ENCODE data around the gene HMGXB4. TPM values are rescaled to one million over a fixed set of nuclear protein-coding genes. Genes with fewer than 3 reads are reported as not detected.

The HMGXB4 gene, protein sequence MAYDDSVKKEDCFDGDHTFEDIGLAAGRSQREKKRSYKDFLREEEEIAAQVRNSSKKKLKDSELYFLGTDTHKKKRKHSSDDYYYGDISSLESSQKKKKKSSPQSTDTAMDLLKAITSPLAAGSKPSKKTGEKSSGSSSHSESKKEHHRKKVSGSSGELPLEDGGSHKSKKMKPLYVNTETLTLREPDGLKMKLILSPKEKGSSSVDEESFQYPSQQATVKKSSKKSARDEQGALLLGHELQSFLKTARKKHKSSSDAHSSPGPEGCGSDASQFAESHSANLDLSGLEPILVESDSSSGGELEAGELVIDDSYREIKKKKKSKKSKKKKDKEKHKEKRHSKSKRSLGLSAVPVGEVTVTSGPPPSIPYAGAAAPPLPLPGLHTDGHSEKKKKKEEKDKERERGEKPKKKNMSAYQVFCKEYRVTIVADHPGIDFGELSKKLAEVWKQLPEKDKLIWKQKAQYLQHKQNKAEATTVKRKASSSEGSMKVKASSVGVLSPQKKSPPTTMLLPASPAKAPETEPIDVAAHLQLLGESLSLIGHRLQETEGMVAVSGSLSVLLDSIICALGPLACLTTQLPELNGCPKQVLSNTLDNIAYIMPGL
- total RNA-seq: 18.0 to 22.1 TPM (median 18.9 TPM) in 3 replicates
- long read RNA-seq, full-length matches to known transcripts: 12 of 31 reads
- long read RNA-seq, partial matches to known transcripts: 2 of 31 reads
- long read RNA-seq, other reads (novel, unspliced or antisense): 17 of 31 reads

DNA sequence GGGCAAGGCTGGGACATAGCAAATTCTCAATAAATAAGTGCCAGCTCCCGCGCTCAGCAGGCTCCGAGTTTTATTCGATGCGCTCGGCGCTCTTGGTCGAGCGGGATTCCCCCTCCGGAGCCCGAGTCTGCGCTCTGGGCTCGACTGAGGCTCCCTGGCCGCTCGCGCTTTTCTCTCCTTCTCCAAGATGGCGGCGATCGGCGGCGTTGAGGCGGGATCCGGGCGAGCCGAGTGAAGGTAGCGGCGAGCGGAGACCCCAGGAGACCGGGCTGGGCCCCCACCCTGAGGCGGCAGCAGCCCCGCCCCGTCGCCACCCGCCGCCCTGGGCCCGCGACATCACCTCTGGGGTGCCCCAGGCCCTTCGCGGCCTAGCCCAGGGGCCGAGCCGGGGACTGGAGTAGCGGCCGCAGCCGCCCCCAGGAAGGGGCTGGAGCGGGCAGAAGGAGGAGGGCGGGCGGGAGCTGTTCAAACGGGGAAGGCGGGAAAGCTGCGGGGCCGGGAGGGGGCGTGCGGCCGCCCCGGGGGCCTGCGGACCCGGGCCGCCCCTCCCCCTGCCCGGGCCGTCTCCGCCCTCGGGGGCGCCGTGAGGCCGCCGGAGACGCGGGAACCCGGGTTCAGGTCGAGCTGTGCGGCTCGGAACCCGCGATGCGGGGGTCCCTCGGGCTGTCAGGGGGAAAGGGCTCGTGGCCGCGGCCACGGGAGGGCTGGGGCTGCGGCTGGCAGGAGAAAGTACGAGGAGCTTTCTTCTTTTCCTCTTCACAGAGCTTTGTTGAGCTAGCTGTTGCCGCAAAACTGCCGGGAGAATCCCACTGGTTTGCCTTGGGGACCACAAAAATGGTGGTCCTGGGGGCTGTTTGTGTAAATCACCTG is at the start of gene HMGXB4:
TSS of gene HMGXB4 (plus strand) at position 173 of the 870 bp plus-strand sequence. CDS start 4,898 bp downstream, outside the sequence.
- Mint-ChIP-seq H3K4me3 (ENCODE audit: unreplicated experiment) (peak within 1 kb of the TSS; percentile 90), H3K9me3 (ENCODE audit: low read depth) (no peaks in the 10 kb centered on the region), H3K4me1 (ENCODE audit: low read depth) (peaks cover 25% of the 10 kb centered on the region), H3K27ac (ENCODE audit: unreplicated experiment) (peak within 1 kb of the TSS; percentile 91), H3K36me3 (ENCODE audit: low read depth) (no peaks in the 10 kb centered on the region), H3K27me3 (ENCODE audit: low read depth) (no peaks in the 10 kb centered on the region)
- TF ChIP-seq, protein P1, sequence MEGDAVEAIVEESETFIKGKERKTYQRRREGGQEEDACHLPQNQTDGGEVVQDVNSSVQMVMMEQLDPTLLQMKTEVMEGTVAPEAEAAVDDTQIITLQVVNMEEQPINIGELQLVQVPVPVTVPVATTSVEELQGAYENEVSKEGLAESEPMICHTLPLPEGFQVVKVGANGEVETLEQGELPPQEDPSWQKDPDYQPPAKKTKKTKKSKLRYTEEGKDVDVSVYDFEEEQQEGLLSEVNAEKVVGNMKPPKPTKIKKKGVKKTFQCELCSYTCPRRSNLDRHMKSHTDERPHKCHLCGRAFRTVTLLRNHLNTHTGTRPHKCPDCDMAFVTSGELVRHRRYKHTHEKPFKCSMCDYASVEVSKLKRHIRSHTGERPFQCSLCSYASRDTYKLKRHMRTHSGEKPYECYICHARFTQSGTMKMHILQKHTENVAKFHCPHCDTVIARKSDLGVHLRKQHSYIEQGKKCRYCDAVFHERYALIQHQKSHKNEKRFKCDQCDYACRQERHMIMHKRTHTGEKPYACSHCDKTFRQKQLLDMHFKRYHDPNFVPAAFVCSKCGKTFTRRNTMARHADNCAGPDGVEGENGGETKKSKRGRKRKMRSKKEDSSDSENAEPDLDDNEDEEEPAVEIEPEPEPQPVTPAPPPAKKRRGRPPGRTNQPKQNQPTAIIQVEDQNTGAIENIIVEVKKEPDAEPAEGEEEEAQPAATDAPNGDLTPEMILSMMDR (IDR thresholded peaks at IDR 0.05): peak; percentile 65
- DNase-seq (ENCODE audit: low spot score): peak; percentile 96

DNA sequence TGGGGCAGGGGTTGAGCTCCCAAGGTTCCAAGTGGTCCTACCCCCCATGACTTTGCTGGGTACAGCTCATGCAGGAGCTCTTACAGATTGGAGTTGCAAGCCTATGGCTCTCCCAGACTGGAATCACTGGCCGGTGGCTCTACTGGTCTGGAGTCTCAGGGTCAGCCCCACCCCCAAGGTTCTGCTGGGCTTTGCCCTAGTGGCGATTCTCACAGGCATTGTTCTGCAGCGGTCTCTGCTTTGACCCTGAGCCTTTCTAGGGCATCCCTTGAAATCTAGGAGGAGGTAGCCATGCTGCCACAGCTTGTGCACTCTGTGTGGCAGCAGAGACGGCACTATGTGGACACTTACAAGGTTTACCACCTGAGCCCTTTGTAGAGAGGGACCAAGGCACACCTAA is 49.3 kb upstream of the HMGXB4 start:
- Mint-ChIP-seq H3K9me3 (ENCODE audit: low read depth) (no peaks in the 10 kb centered on the region), H3K27ac (ENCODE audit: unreplicated experiment) (no peak overlapping the region)

DNA sequence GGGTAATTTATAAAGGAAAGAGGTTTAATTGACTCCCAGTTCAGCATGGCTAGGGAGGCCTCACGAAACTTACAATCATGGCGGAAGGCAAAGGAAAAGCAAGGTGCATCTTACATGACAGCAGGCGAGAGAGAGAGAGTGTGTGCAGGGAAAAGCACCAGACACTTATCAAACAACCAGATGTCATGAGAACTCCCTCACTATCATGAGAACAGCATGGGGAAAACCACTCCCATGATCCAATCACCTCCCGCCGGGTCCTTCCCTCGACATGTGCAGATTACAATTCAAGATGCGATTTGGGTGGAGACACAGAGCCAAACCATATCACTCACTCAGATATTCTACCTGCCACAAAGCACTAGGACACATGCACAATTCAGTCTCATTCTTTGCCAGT is 48.1 kb upstream of the HMGXB4 start:
- Mint-ChIP-seq H3K27ac (ENCODE audit: unreplicated experiment) (no peak overlapping the region), H3K9me3 (ENCODE audit: low read depth) (peaks cover 2% of the 10 kb centered on the region), H3K4me1 (ENCODE audit: low read depth) (peaks cover 7% of the 10 kb centered on the region), H3K27me3 (ENCODE audit: low read depth) (peaks cover 37% of the 10 kb centered on the region), H3K4me3 (ENCODE audit: unreplicated experiment) (no peak overlapping the region), H3K36me3 (ENCODE audit: low read depth) (no peaks in the 10 kb centered on the region)
- DNase-seq (ENCODE audit: low spot score): no peak
- TF ChIP-seq, protein P1 (IDR thresholded peaks at IDR 0.05): no peak

More for the DNA sequence above, 49.3 kb upstream of the HMGXB4 start:
- Mint-ChIP-seq H3K4me3 (ENCODE audit: unreplicated experiment) (no peak overlapping the region), H3K36me3 (ENCODE audit: low read depth) (no peaks in the 10 kb centered on the region), H3K4me1 (ENCODE audit: low read depth) (peaks cover 7% of the 10 kb centered on the region), H3K27me3 (ENCODE audit: low read depth) (peaks cover 42% of the 10 kb centered on the region)
- DNase-seq (ENCODE audit: low spot score): no peak
- TF ChIP-seq, protein P1 (IDR thresholded peaks at IDR 0.05): no peak

DNA sequence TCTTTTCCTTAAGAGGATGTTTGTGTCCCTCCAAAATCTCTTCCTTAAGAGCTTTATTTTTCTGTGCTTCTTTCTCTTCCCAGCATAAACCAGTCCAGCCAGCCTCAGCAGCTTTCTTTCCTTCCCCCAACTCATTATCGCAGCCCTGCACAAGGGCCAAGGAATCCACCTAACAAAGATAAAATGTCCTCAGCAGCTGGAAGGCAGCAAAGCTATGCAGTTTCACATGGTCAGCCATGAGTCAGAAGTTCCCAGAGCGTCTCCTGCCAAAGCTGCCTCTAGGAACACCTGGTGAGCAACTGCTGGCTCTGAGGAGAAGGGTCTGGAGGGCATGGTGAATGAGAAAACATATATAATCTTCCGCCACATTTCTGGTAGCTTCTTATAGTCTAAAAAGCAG is 45.3 kb upstream of the HMGXB4 start:
- H3K4me1 Mint-ChIP-seq (ENCODE audit: low read depth): peaks cover 4% of the 10 kb centered on the region
- DNase-seq (ENCODE audit: low spot score): no peak
- peaks cover 2% of the 10 kb centered on the region for H3K9me3 Mint-ChIP-seq (ENCODE audit: low read depth)
- H3K27me3 Mint-ChIP-seq (ENCODE audit: low read depth): peaks cover 27% of the 10 kb centered on the region
- no peak overlapping the region for H3K4me3 Mint-ChIP-seq (ENCODE audit: unreplicated experiment)
- TF ChIP-seq, protein P1 (IDR thresholded peaks at IDR 0.05): no peak
- H3K27ac Mint-ChIP-seq (ENCODE audit: unreplicated experiment): no peak overlapping the region
- H3K36me3 Mint-ChIP-seq (ENCODE audit: low read depth): no peaks in the 10 kb centered on the region
